HG02798 (cell line): Measurements from ENCODE around the gene GID8.
"Not testable (repeated sequence)": the region's sequence is repeated elsewhere in the genome, so short reads cannot be mapped to it uniquely, and the experiment has no call there.

ENCODE experiments used
- ATAC-seq: cut with Tn5 transposase; IDR thresholded peaks from one replicate; pipeline ENCODE4 v1.9.1; 2021; ENCODE audit warnings: mild to moderate bottlenecking; ENCODE audit not compliant: unreplicated experiment, poor library complexity

Gene GID8

DNA sequence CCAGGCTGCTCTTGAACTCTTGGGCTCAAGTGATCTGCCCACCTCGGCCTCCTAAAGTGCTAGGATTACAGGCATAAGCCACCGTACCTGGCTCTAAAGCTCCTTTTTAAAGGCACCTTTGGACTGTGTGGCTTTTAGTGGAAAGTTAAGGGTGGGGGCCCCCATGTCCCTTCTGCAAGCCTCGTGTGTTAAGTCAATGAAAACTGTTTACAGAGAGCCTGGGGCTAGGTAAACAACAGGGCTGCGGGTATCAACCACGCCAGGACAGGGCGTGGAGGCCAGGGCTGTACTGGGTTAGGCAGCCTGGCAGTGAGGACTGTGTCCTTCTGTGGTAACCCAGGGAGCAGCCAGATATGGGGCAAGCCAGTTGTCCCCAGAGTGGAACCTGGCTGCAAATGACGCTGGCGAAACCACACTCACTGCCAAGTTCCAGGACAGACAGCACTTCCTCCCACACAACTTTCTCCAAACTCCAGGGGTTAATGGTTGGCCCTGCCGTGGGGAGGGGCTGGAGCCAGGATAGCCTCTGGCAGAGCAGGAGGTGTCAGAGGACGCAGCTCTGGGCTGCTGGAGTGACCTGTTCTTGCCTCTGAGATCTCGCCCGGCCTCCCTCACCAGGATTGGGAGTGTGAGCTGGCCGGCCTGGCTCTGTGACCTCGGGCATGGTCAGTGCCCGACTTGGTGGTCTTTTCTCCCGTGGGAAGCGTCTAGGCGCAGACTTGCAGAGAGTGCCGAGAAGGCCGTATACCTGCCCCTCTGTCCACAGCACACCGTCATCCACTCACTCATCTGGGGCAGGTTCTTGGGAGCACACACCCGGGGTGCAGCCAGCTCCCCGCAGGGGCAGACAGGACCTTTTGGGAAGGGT lies 17.8 kb downstream of the GID8 start:
- no peak for ATAC-seq

DNA sequence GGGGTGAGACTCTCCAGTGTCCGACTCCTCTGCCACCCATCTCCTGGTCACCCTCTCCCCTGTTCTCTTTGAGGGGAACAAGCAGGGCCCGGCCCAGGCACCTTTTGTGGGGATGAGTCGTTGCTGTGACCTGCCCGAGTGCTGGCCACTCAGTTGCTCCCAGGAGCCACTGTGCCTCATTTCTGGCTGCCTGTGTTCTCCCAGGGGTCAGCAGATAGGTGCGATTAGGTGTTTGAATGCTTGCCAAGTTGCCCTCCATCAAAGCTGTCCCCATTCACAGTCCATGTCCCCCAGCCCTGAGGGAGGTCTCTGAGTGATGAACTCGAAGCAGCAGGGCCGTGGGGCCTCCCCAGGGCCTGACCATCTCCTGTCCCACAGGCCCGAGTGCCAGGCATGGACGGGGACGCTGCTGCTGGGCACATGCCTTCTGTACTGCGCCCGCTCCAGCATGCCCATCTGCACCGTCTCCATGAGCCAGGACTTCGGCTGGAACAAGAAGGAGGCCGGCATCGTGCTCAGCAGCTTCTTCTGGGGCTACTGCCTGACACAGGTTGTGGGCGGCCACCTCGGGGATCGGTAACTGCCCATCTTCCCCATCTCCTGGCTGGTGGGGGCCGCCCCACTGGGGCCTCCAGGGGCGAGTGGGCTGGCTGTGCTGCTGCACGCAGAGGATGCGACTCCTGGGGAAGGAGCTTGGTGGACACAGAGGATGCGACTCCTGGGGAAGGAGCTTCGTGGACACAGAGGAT lies 18.6 kb downstream of the GID8 start:
- ATAC-seq: no peak

DNA sequence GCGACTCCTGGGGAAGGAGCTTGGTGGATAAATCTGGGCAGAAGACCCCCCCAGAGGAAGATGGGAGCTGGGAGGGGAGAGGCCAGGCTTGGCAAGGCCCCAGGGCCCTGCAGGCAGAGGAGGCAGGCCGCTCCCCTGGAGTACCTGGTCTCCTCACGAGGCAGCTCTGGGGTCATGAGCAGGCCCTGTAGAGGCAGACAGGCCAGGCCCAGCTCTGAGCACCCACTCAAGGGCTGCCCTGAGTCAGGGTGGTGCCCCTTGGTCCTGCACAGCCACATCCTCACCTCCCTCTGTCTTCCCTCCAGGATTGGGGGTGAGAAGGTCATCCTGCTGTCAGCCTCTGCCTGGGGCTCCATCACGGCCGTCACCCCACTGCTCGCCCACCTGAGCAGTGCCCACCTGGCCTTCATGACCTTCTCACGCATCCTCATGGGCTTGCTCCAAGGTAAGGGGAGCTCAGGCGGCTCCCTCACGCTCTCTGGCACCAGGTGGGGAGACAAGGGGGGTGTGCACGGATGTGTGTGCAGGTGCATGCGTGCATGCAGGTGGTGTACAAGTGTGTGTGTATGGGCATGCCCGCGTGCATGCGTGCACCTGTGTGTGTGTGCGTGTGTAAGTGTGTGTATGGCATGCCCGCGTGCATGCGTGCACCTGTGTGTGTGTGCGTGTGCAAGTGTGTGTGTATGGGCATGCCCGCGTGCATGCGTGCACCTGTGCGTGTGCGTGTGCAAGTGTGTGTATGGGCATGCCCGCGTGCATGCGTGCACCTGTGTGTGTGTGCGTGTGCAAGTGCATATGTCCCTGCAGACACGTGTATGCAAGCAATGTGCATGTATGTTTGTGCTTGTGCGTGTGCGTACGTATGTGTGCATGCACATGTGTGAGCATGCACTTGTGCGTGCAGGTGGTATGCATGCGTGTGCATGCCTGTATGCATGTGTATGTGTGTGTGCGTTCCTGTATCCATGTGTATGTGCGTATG lies 19.5 kb downstream of the GID8 start:
- no peak for ATAC-seq

DNA sequence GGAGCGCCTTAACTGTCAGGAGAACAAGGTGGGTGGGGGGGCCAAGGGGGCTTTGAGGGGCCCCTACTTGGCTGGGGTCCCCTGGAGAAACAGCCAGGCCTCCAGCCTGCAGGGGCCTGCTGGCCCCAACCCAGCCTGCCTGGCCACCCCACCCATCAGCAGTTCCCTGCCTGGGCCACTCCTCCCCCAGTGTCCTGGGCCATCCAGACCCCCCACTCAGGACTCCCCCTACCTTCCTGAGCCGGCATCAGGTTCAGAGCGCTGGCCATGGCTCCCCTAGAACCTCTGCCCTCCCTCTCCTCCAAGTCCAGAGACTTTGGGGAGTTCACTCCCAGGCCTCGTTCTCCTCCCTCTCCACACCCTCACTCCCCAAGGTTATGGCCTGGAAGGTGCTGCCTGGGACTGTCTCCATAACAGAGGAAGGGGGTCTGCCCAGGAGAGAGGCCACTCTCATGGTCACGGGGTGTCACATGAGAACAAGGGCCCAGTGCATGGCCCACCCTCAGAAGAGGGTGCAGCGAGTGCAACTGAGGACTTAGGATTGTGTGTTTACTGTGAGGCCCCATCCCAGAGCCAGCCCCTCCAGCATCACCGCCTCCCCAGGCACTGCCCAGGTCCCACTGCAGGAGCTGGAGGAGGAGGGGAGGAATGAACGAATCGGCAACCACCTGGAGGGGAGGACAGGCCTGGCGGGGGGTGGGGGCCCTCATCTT lies 20.6 kb downstream of the GID8 start:
- ATAC-seq: no peak

DNA sequence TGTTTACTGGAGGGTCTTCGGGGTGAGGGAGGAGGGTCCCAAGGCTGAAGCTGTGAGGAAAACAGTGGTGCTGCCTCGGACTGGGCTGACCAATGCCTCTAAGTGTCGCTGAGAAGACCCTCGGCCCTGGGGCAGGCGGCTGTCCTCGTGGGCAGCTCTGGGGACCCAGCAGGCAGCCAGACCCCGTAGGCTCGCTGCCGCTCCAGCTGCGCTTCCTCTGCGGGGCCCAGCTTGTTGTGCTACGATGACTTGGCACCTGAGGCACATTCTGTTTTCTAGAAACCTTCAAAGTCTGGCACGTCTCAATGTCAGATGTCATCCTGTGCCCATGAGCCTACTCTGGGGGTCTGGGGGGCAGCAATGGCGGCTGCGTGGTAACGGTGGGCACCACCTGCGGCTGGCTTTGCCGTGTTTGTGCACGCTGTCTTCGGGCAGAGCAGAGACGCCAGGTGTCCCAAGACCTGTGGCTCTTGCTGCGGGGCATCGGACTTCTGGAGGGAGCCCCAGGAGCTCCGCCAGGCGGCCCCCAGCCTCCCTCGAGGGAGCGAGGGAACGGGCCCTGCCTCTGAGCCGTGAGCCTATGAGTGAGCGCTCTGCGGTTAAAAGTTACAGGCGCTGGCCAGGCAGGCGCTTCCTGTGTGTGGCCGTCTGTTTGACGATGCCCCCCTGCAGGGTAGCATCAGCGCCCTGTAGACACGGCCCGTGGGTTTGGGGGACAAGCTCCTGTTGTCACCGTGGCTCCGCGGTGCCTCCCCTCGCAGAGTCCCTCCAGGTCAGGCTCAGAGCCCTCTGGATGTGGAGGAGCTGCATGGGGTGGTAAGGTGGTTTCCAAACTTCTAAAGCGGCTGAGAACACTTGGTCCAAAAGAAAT lies 21.4 kb downstream of the GID8 start:
- ATAC-seq: no peak

DNA sequence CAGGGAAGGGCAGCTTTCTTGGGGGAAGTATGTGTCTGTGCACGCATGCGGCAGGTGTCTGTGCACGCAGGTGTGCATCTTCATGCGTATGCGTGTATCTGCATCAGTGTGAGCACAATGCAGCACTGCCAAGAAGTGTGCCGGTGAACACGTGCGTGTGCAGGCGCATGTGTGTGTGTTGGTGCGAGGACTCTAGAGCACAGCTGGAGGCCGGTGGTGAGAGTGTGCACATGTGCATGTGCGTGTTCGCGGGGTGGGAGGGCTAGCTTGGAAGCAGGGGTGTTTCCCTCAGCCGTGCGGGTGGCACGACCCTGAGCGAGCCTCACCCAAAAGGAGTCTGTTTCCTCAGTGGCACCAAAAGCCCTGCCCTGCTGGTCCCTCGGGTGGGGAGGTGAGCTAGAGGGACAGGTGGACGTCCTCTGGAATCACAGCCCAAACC lies 22.1 kb downstream of the GID8 start:
- ATAC-seq: no peak

DNA sequence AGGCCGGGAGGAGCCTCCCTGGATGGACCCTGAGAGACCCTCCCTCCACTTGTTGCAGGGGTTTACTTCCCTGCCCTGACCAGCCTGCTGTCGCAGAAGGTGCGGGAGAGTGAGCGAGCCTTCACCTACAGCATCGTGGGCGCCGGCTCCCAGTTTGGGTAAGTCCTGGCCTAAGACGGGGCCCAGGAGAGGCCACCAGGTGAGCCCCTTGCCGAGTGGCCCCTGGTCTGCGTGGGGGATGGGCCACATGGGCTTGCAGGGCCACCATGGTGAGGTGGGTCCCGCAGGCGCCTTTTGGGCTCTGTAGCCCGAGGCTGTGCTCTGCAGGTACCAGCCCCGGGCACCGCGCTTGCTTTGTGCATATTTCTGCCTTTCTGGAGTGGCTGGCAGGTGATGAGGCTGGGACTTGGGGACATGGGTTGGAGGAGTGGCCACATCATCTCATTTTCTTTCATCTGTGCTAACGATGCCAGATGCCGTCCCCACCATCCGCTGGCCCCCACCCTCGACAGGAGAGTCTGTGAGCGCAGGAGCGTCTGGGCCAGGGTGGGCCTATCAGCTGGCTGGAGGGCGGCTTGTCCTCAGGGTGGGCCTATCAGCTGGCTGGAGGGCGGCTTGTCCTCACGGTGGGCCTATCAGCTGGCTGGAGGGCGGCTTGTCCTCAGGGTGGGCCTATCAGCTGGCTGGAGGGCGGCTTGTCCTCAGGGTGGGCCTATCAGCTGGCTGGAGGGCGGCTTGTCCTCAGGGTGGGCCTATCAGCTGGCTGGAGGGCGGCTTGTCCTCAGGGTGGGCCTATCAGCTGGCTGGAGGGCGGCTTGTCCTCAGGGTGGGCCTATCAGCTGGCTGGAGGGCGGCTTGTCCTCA lies 22.7 kb downstream of the GID8 start:
- ATAC-seq: not testable (repeated sequence)

DNA sequence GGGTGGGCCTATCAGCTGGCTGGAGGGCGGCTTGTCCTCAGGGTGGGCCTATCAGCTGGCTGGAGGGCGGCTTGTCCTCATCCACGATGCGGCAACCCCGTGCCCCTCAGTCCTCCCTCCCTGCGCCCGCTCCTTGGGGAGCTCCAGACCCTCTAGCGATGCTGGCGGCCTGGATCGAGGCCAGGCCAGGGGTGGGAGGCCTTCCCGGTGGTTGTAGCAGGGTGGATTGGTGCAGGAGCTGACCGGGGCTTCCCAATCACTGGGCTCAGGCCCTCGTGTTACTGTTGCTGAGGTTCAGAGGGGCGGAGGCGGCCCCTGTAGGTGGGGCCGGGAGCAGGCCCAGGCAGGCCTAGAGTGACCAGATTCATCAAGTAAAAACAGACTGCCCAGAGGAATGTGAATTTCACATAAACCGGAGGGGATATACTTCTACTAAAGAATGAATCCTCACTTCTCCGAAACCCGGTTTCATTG lies 23.4 kb downstream of the GID8 start:
- no peak for ATAC-seq

DNA sequence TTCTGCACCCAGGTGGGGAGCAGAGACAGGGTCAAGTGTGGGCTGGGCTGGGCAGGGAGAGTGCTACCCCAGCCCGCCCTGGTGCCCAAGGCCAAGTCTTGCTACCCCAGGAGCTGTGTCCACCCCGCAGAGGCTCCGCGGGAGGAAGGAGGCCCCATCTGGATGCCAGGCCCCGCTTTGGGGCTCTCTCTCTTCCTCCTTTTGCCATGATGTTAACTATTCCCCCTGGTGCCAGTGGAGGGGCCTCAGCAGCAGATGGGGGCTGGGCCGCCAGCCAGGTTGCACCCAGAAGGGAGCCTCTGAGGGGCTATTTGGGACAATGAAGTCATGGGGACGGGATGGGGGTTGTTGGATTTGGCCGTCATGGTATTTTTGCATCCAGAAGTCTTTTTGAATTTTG lies 23.9 kb downstream of the GID8 start:
- ATAC-seq: no peak

DNA sequence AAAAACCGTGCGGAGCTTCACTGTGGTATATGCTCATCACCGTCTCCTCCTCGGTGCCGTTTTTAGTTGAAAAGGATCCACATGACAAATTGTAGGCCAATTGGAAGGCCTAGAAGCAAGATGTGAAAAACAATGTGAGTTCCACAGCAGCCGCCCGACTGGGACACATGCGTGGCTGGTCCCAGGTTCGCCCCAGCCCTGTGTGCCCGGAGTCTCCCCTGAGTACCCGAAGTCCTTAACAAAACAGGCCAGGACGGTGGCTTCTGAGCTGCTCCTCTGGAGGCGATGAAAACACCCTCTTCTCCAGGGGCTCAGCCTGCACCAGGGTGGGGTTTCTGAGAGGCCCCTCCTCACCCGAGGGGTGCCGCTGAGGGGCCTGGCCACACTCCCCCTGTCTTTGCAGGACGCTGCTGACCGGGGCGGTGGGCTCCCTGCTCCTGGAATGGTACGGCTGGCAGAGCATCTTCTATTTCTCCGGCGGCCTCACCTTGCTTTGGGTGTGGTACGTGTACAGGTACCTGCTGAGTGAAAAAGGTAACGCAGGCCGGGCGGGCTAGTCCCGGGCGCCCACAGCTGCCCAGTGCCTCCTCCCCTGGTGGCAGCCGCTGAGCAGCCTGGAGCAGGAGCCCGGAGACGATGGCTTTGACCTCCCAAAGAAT lies 24.4 kb downstream of the GID8 start:
- ATAC-seq: no peak

DNA sequence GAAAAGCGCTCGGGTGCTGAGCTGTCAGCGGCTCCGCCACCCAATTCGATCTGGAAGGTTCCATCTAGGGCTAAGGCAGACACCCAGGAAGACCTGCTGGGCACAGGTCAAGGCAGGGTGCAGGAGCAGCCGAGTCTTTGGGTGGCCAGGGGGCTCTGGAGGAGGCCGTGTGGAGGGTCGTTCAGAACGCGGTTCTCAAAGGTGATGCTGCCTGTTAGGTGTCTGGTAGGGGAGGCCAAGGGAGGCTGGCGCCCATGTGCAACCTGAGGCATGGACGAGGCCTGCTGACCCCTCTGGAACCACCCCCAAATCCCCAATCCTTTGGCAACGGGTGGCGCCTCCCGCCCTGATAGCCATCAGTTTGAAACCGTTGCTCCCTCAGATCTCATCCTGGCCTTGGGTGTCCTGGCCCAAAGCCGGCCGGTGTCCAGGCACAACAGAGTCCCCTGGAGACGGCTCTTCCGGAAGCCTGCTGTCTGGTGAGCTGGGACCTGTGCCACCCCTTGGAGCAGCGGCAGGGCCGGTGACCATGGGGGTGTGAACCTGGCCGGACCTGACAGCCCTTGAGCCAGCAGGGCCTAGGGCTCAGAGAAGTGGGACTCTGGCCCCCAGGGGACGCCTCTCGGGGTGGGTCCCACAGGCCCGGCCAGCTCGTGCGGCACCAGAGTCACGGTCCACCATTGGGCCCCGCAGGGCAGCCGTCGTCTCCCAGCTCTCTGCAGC lies 25.1 kb downstream of the GID8 start:
- ATAC-seq: no peak

DNA sequence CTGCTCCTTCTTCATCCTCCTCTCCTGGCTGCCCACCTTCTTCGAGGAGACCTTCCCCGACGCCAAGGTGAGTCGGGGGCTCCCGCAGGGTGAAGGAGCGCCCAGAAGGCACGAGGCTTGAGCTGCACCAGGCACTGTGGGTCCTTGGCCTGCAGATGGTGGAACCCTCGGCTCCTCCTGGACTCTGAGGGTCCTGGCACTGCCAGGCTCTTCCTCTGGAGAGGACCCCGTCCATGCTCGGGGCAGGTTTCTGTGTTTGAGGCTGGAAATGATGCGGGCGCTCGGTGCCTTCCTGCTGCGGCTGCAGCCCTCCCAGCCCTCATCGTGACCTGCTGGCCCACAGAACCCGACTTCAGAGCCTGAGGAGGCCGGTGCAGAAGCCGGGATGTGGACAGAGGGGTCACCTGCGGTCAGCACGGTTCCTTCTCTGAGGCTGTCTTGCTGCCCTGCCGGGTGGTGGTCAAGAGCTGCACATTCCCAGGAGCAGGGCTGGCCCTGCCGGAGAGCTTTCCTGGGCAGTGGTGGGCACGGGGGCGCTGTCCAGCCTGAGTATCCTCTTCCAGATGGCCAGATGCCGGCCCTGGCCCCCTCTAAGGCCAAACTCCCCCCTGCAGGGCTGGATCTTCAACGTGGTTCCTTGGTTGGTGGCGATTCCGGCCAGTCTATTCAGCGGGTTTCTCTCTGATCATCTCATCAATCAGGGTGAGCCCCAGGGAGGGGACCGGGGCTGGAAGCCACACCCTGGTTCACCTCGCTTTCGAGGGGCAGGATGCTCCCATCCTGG lies 25.9 kb downstream of the GID8 start:
- ATAC-seq: no peak

DNA sequence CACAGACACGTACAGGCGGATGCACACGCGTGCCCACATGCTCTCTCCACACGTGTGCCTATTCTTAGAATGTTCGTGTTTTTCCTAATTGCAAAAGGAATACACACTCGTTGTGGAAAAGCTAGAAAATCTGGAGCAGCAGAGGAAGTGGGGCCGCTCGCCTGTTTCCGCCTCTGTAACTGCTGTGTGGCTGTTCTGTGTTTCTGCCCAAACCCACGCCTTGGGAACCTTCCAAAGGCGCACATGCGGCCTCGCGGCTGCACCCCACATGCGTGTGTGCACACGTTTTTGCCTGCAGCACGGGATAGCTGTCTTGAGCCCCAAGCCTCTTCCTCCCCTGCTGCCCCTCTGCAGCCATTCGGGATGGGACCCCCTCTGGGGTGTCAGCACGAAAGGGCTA lies 26.8 kb downstream of the GID8 start:
- ATAC-seq: no peak

DNA sequence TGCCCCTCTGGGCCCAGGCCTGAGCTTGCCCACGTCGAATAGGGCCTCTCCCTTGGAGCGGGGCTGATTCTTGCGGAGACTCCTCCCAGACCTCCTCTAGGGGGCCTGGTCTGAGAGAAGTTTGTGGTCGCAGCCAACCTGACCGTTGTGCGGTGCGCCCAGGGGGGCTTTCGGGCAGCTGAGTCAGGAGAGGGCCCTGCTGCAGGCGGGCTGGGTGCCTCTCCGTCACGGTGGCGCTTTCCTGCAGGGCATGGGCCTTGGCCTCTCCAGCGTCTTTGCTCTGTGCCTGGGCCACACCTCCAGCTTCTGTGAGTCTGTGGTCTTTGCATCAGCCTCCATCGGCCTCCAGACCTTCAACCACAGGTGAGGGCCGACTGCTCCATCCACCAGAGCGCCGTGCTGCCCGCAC lies 27.4 kb downstream of the GID8 start:
- ATAC-seq: no peak

DNA sequence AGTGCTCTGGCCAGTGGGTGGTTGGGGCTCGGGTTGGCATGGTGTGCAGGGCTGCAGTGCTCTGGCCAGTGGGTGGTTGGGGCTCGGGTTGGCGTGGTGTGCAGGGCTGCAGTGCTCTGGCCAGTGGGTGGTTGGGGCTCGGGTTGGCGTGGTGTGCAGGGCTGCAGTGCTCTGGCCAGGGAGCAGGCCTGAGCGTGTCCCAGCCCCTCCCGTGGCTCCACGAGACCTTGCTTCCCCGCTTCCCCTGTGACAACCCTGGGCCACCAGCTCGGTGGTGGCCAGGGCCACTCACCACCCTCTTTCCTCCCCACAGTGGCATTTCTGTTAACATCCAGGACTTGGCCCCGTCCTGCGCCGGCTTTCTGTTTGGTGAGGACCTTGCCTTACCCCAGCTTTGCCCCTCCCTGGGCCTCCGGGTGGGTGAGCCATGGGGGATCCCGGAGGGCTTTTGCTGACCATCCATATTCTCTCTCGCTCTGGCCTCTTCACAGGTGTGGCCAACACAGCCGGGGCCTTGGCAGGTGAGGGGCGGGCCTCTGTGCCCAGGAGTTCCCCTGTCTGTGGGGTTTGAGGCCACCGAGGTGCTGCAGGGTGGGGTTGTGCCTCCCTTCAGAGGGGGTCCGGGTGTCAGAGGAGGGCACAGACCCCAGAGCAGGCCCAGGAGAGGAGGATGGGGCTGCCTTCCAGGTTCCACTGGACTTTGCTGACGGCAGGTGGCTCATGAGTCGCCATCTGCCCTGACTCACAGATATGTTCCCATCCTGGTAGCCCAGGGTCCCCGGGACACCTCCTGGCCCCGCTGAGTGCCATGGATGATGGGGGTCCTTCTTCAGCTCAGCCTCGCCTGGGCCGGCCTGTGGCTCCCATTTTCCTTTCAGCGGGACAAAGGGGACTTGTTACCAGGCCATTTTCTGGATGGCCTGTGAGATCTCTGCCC lies 28.5 kb downstream of the GID8 start:
- no peak for ATAC-seq
